Subcutaneous abdominal adipose tissue (tissue), 5 donors: ENCODE measurements around the gene BACE1-AS.
"Not testable (repeated sequence)": the region's sequence is repeated elsewhere in the genome, so short reads cannot be mapped to it uniquely, and the experiment has no call there.

ENCODE experiments used
- H3K27ac ChIP-seq: one replicate; pipeline ENCODE4 v1.7.0; 2013; ENCODE audit warnings: low read depth, mild to moderate bottlenecking, inconsistent platforms, low read length, moderate library complexity
- H3K27me3 ChIP-seq, 5 donors: one replicate each; pipeline ENCODE4 v1.7.0; 2013; ENCODE audit warnings: low read length in 5 of 5, inconsistent platforms in 1 of 5; ENCODE audit not compliant: control insufficient read depth in 5 of 5, insufficient read depth in 4 of 5
- H3K36me3 ChIP-seq, 5 donors: one replicate each; pipeline ENCODE4 v1.7.0; 2013; ENCODE audit warnings: low read length in 5 of 5; ENCODE audit not compliant: control insufficient read depth in 5 of 5, insufficient read depth in 5 of 5
- H3K4me1 ChIP-seq, 5 donors: one replicate each; pipeline ENCODE4 v1.7.0; 2013; ENCODE audit warnings: low read length in 5 of 5, mild to moderate bottlenecking in 3 of 5, moderate library complexity in 1 of 5; ENCODE audit not compliant: control insufficient read depth in 5 of 5, insufficient read depth in 5 of 5
- H3K4me3 ChIP-seq, 5 donors: one replicate each; pipeline ENCODE4 v1.7.0; 2013; ENCODE audit warnings: low read length in 5 of 5, low read depth in 1 of 5
- H3K9ac ChIP-seq, 5 donors: one replicate each; pipeline ENCODE4 v1.7.0; 2013; ENCODE audit warnings: low read length in 5 of 5, mild to moderate bottlenecking in 4 of 5, moderate library complexity in 3 of 5
- H3K9me3 ChIP-seq, 5 donors: one replicate each; pipeline ENCODE4 v1.7.0; 2013; ENCODE audit warnings: low read length in 5 of 5; ENCODE audit not compliant: control insufficient read depth in 5 of 5
- donor health status: healthy.
- donor health status: healthy.
- donor health status: healthy.
- donor health status: healthy.
- donor health status: healthy.

The BACE1-AS gene

GRCh38 chr11:117316197-117316961, 25.2 kb downstream of the BACE1-AS start, which contains the start of gene BACE1:
Gene BACE1 (minus strand): TSS chr11:117316256. CDS start chr11:117315795, 461 bp downstream.
- no peaks in the 10 kb centered on the region for H3K9me3 ChIP-seq
- H3K9ac ChIP-seq = peak within 1 kb of the TSS; percentile 76 to 92 (median 87)
- peaks cover 10 to 28% (median 25%) of the 10 kb centered on the region in 5 donors for H3K4me1 ChIP-seq
- no peak within 1 kb of the TSS for H3K27ac ChIP-seq
- H3K27me3 ChIP-seq = no peaks in the 10 kb centered on the region
- peak within 1 kb of the TSS; percentile 79 to 91 (median 87) for H3K4me3 ChIP-seq
- H3K36me3 ChIP-seq = no peaks in the 10 kb centered on the region

GRCh38 chr11:117318738-117319137, 27.6 kb downstream of the BACE1-AS start:
- Histone ChIP-seq H3K27me3 (no peaks in the 10 kb centered on the region), H3K36me3 (no peaks in the 10 kb centered on the region), H3K4me3 (no peak overlapping the region), H3K9me3 (no peaks in the 10 kb centered on the region), H3K4me1 (peaks cover 10 to 28% (median 25%) of the 10 kb centered on the region in 5 donors), H3K27ac (no peak overlapping the region), H3K9ac (no peak overlapping the region)

- Histone ChIP-seq H3K4me3 (no peak overlapping the region), H3K27me3 (no peaks in the 10 kb centered on the region), H3K36me3 (no peaks in the 10 kb centered on the region), H3K9me3 (no peaks in the 10 kb centered on the region), H3K27ac (no peak overlapping the region), H3K9ac (no peak overlapping the region), H3K4me1 (peaks cover 8 to 24% (median 22%) of the 10 kb centered on the region in 5 donors)
These were observed 28.2 kb downstream of the BACE1-AS start for GRCh38 chr11:117319214-117319840.

GRCh38 chr11:117327255-117327566, 36.1 kb downstream of the BACE1-AS start:
- Histone ChIP-seq H3K4me1 (peaks cover 4 to 13% (median 12%) of the 10 kb centered on the region in 5 donors), H3K9ac (peak overlapping the region in 1 of 5 donors; percentile 86), H3K4me3 (peak overlapping the region; percentile 50 to 89 (median 88))
- H3K27me3 ChIP-seq, H3K27ac ChIP-seq, H3K36me3 ChIP-seq, H3K9me3 ChIP-seq: not testable (repeated sequence)

- Histone ChIP-seq H3K4me1 (peaks cover 4 to 13% (median 12%) of the 10 kb centered on the region in 5 donors), H3K9ac (peak within 1 kb of the TSS; percentile 77 to 87 (median 85)), H3K27ac (peak within 1 kb of the TSS; percentile 86), H3K27me3 (no peaks in the 10 kb centered on the region), H3K36me3 (no peaks in the 10 kb centered on the region), H3K4me3 (peak within 1 kb of the TSS; percentile 84 to 89 (median 88)), H3K9me3 (no peaks in the 10 kb centered on the region)
These were observed 36.6 kb downstream of the BACE1-AS start, which contains the start of gene CEP164 for GRCh38 chr11:117327567-117328374. Gene CEP164 (plus strand): TSS chr11:117327854. CDS start chr11:117338587, 10,733 bp downstream.

- Histone ChIP-seq H3K4me1 (peaks cover 4 to 13% (median 12%) of the 10 kb centered on the region in 5 donors), H3K27ac (peak overlapping the region; percentile 86), H3K9ac (peak overlapping the region; percentile 77 to 87 (median 85)), H3K36me3 (no peaks in the 10 kb centered on the region), H3K4me3 (peak overlapping the region; percentile 84 to 89 (median 88)), H3K9me3 (no peaks in the 10 kb centered on the region), H3K27me3 (no peaks in the 10 kb centered on the region)
These were observed 37.3 kb downstream of the BACE1-AS start for GRCh38 chr11:117328375-117329010.

GRCh38 chr11:117332843-117333242, 41.7 kb downstream of the BACE1-AS start:
- H3K4me1 ChIP-seq = peaks cover 4 to 13% (median 12%) of the 10 kb centered on the region in 5 donors
- H3K9ac ChIP-seq = no peak overlapping the region
- H3K36me3 ChIP-seq = peaks cover 0 to 21% (median 7%) of the 10 kb centered on the region in 5 donors
- no peaks in the 10 kb centered on the region for H3K27me3 ChIP-seq
- H3K4me3 ChIP-seq = no peak overlapping the region
- H3K9me3 ChIP-seq = no peaks in the 10 kb centered on the region
- no peak overlapping the region for H3K27ac ChIP-seq

- H3K9me3 ChIP-seq = no peaks in the 10 kb centered on the region
- no peak overlapping the region for H3K27ac ChIP-seq
- H3K4me3 ChIP-seq = no peak overlapping the region
- H3K36me3 ChIP-seq = peaks cover 0 to 31% (median 7%) of the 10 kb centered on the region in 5 donors
- no peaks in the 10 kb centered on the region for H3K27me3 ChIP-seq
- peaks cover under 1 to 5% (median 5%) of the 10 kb centered on the region in 5 donors for H3K4me1 ChIP-seq
- no peak overlapping the region for H3K9ac ChIP-seq
These were observed 42.8 kb downstream of the BACE1-AS start for GRCh38 chr11:117333917-117334316.

GRCh38 chr11:117334896-117335295, 43.8 kb downstream of the BACE1-AS start:
- H3K27me3 ChIP-seq = no peaks in the 10 kb centered on the region
- H3K9me3 ChIP-seq = no peaks in the 10 kb centered on the region
- no peak overlapping the region for H3K27ac ChIP-seq
- H3K36me3 ChIP-seq = peaks cover 0 to 39% (median 13%) of the 10 kb centered on the region in 5 donors
- H3K4me1 ChIP-seq = no peaks in the 10 kb centered on the region
- no peak overlapping the region for H3K9ac ChIP-seq
- H3K4me3 ChIP-seq = no peak overlapping the region
